UCSD-AML1 (cell line): ENCODE measurements around the gene CPT1C.
"Not testable (repeated sequence)": the region's sequence is repeated elsewhere in the genome, so short reads cannot be mapped to it uniquely, and the experiment has no call there.

ENCODE experiments used
- DNase-seq: peaks from one replicate; lab custom pipeline; 2025; ENCODE audit not compliant: unreplicated experiment; lab: John Stamatoyannopoulos, UW

CPT1C gene

GRCh38 chr19:49704888-49705642, 14.1 kb downstream of the CPT1C start:
- no peak for DNase-seq

DNA sequence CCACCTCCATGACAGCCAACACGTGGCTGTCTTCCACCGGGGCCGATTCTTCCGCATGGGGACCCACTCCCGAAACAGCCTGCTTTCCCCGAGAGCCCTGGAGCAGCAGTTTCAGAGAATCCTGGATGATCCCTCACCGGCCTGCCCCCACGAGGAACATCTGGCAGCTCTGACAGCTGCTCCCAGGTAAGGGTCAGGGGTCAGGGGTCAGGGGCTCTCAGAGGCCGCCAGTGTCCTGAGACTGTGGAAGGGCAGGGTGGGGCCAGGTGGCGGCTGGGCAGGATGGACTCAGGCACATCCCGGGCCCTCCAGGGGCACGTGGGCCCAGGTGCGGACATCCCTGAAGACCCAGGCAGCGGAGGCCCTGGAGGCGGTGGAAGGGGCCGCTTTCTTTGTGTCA, 15.0 kb downstream of the CPT1C start:
- DNase-seq: no peak

- no peak for DNase-seq
These were observed 19.5 kb downstream of the CPT1C start for GRCh38 chr19:49710372-49710951.

DNA sequence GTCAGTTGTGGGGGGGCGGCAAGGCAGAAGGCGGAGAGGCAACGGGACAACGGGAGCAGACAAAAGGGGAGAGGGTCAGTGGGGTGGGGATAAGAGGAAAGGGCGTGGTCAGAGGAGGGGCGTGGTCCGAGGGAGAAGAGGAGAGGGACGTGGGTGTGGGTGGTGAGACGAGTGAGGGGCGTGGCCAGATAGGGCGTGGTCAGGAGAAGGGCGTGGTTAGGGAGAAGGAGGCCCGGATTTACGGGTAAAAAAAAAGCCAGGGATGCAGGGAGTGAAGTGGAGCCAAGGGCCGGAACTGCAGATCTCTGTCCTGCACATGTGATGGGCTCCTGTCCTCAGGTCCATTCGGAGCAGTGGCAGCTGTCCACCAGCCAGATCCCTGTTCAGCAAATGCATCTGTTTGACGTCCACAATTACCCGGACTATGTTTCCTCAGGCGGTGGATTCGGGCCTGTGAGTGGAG, 21.5 kb downstream of the CPT1C start:
- DNase-seq: no peak

DNA sequence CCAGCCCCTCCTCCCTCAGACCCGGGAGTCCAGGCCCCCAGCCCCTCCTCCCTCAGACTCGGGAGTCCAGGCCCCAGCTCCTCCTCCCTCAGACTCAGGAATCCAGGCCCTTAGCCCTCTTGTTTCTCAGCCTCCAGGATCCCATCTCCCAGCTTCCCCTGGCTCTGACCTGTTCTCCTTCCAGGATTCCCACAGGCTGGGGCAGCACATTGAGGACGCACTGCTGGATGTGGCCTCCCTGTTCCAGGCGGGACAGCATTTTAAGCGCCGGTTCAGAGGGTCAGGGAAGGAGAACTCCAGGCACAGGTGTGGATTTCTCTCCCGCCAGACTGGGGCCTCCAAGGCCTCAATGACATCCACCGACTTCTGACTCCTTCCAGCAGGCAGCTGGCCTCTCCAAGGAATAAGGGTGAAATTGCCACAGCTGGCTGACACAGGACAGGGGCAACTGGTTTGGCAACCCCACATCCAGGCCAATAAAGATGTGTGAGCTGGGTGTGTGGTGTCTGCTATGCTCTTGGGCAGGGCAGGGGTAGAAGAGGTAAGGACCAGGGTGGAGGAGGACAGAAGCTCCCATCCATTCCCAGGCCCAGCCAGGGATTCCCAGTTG, 22.4 kb downstream of the CPT1C start:
- DNase-seq: no peak

DNA sequence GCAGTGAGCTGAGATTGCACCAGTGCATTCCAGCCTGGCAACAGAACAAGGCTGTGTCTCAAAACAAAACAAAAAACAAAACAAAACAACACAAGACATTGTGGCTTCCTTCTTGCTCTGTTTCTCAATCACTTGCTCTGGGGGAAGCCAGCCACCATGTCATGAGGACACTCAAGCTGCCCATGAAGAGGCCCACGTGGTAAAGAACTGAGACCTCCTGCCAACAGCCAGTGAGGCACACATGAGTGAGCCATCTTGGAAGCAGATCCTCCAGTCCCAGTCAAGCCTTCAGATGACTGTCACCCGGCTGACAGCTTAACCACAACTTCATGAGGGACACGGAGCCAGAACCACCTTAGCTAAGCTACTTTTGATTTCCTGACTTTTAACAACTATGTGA, 25.2 kb downstream of the CPT1C start:
- DNase-seq: no peak

GRCh38 chr19:49718511-49718910, 27.6 kb downstream of the CPT1C start:
- DNase-seq: no peak

DNA sequence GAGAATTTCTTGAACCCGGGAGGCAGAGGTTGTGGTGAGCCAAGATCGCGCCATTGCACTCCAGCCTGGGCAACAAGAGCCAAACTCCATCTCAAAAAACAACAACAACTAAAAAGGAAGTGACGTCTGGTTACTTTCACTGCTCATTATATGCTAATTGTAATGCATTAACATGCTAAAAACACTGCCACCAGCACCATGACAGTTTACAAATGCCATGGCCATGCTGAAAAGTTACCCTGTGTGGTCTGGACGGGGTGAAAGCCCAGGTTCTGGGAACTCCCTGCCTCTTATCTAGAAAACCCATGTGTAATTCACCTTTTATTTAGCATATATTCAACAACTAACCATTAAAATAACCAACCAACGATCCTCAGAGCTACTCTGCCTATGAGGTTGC, 28.1 kb downstream of the CPT1C start:
- no peak for DNase-seq

DNA sequence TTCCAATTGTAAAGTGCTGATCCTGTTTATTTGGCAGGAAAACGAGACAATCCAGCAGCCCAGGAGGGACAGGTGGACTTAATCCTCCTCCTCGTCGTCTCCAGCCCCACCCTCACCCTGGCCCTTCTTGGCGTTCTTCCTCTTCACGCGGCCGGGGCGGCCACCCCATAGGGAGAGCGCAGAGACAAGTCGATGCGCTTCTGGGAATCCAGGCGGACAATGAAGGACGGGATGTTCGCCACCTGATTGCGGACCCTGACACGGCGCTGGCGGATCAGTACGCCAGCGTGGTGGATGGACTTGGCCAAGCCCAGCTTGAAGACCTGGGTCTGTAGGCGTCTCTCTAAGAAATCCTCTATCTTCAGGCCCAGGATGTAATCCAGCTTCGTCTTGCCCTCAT, 28.5 kb downstream of the CPT1C start:
- DNase-seq: not testable (repeated sequence)

GRCh38 chr19:49727217-49728030, 36.5 kb downstream of the CPT1C start:
- DNase-seq: no peak

DNA sequence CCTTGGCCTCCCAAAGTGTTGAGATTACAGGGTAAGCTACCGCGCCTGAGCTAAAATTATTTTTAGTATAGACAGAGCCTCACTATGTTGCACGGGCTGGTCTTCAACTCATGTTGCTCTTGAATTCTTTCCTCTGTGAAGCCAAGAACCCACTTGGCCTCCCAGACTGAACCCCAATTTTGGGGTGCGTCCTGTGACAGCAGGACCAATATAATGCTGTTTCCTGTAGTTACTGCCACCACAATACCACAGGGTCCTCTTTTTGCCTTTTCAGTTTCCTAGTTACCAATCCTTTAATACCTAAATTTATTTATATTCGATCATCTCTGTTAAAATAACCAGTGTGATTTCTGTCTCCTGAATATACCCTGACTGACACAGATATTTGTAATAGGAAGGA, 39.2 kb downstream of the CPT1C start:
- peak; percentile 16 for DNase-seq

DNA sequence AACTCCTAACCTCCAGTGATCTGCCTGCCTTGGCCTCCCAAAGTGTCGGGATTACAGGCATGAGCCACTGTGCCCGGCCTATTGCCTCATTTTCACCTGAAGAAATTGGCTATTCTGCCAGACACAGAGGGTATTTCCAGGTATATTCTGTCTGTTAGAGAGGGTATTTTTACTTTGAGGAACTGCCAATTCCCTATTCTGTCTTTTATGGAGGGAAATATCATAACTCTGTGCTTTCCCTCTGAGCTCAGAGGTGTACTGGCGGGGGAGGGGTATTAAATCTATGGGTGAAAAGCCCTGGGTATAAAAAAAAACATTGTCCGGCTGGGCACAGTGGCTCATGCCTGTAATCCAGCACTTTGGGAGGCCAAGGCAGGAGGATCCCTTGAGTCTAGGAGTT, 47.4 kb downstream of the CPT1C start:
- no peak for DNase-seq

- no peak for DNase-seq
These were observed 48.2 kb downstream of the CPT1C start for GRCh38 chr19:49739098-49739497.

DNA sequence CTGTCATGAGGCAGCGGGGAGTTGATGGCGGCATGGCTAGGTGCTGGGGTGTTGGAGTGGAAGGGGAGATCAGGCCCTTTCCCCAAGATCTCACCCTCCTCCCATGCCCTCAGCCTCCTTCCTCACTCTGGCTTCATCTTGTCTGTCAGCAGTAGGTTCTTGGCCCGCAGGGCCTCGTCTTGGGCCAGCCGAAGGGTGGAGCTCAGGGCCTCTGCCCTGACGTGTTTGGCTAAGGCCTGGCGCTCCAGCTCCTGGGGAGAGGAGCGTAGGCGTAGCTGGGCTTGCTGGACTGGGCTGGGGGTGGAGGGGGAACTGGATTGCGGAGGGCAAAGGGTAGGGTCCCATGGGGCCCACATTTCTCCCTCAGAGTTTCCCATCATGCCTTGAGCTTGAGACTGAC, 49.0 kb downstream of the CPT1C start:
- no peak for DNase-seq

- no peak for DNase-seq
These were observed 50.4 kb downstream of the CPT1C start for GRCh38 chr19:49741210-49741844.

DNA sequence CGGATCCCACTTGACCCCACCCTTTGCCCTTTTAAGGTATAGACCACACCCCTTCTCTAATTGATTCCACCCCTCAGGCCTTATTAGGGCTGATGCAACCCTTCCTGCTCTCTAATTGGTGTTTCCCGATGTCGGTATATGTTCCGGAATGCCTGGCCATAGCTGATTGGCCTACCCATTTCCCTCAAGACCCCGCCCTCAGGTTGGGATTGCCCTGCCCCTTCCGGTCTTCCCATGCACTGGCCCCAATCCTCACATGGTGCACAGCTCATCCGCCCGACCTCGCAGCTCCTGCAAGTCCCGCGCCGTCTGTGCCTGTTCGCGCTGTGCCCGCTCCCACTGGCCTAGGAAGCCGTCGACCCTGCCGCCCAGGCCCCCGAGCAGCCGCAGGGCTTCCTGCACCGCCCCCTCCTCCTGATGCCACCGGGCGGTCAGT, 54.0 kb downstream of the CPT1C start:
- no peak for DNase-seq

DNA sequence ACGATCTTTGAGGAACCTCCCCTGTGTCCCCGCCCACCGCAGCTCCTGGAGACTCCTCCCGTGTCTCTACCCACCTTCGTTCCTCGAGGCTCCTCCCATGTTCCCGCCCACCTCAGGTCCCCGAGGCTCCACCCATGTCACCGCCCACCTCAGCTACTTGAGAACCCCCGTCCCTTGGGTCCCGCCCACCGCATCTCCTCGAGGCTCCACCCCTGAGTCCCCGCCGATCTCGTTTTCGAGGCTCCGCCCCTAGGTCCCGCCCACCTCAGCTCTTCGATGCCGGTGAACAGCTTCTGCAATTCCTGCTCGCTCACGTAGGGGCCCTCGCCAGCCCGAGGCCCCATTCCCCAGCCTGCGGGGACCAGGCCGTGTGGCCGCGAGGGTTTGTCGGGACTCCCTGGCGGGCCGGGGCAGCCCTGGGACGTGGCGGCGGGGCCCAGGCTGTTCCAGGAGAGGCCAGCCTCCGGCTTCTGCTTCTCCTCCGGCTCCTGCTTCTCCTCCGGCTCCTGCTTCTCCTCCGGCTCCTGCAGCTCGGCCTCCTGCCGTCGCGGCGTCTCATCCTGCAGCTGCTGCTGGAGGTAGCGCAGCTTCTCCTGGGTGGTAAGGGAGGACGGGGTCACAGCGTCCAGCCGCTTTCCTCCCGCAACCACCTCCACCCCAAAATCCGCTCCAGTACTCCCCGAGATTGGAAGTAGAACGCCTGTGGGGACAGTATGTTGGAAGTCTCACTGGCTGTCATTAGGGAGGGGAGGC, 55.5 kb downstream of the CPT1C start:
- no peak for DNase-seq

DNA sequence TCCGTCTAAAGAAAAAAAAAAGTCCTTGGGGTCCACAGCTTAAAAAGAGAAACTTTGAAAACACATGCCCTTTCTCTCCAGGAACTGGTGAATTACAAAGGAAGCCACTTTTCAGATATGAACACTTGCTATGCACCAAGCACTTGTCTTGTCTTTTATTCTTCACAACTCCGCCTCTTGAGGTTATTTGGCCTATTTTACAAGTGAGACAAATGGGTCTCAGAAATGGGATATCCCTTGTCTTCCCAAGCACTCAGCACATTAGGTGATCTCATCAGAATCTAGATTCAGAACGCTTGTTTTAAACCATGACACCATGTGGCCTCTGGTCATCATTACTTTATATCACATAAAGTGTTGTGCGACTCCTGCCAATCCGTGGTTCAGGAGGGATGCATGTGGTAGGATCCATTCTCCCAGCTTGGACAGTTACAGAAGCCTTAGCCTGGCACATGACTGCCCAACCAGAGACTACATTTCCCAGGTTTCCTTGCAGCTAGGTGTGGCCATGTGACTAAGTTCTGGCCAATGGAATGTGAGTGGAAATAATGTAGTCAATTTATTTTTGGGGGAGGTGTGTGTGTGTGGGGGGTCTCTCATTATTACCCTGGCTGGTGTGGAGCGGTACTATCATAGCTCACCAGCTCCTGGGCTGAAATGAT, 58.3 kb downstream of the CPT1C start:
- no peak for DNase-seq

DNA sequence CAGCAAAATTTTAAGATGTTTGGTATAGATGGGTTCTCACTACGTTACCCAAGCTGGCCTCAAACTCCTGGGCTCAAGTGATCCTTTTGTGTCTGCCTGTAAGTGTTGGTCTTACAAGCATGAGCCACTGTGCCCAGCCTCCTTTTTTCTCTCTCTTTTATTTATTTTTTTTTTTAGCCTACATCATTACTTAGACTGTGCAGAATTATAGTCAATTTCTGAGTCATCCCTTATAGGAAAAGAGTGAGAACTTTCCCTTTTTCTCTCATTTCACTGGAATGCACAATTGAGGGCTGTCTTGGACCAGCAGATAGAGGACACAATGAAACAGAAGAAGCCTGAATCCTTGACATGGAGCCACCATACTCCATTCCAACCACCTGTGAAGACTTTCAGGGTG, 58.9 kb downstream of the CPT1C start:
- no peak for DNase-seq

DNA sequence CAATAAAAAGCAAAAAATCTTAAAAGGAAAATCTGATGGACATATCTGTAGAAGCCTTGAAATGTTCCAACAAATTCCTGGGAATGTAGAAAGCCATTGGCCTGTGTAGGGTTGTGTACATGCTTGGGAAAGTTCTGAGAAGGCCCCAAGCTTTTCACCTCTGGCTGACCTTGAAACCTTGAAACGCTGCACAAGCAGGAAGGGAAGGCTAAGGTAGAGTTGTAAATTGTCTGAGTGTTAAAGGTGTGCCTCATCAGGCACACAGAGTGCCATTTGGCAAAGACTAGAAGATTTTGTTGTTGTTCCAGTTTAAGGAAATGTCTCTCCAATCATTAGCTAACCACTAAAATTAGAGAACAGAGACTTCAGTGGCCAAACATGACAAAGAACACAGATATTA, 61.8 kb downstream of the CPT1C start:
- DNase-seq: no peak
